Mucosa of gallbladder (tissue), 1 donor: ENCODE measurements around the gene DTX4. TPM values are rescaled to one million over a fixed set of nuclear protein-coding genes. Genes with fewer than 3 reads are reported as not detected.
A peak's percentile ranks its signal among the peaks of the same experiment; 100 is the strongest.

Source experiments
- DNase-seq: peaks from one replicate; pipeline ENCODE4 v3.0.0-alpha.2; 2020; ENCODE audit warnings: low spot score
- total RNA-seq: library from RNA; stranded (reverse); gene quantifications from one replicate; pipeline ENCODE4 v1.2.1, GENCODE V29; 2021
- donor health status: DM: no; HTN: no; CAD: no.

The DTX4 gene
- total RNA-seq, 1 donor from 2014 or later, result 63.6 TPM

DNA sequence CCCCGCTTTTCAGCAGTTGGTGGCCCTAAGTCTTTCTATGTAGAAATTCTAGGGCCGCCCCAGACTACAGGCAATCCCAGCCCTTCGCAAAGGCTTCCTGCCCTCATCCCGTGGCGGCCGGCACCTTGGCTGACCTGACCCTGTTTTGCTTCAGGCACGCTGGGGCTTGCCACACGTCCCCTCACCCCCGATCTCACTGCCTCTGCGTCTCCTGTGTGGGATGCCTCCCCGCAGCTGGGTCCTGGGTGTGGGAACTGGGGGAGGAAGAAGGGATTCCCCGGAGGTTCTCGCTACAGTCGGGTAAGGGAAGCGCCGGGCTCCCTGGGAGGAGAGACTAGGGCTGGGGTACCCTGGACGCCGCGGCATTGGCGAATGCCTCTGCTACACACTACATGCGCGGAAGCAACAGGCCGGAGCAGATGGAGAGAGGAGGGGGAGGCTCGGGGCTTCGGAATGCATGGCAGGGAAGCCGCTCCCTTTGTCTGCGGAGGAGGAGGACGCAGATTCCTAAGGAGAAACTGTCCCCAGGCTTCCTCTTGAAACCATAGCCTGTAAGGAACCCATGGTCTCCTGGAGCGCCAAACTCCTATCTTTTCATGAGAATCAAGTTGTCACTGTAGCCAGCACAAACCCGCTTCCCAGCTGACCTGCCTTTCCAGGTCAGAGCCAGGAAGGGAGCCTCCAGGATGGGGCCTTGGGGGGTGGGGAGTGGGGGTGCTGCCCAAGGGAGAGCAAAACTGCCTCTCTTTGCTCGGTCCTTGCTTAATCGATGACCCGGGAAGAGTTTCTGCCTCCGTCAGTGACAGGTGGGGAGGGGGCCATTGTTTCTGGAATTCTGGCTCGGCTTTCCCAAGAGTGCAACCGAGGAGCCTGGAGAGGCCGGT, 1.4 kb downstream of the DTX4 start:
- DNase-seq, result no peak

DNA sequence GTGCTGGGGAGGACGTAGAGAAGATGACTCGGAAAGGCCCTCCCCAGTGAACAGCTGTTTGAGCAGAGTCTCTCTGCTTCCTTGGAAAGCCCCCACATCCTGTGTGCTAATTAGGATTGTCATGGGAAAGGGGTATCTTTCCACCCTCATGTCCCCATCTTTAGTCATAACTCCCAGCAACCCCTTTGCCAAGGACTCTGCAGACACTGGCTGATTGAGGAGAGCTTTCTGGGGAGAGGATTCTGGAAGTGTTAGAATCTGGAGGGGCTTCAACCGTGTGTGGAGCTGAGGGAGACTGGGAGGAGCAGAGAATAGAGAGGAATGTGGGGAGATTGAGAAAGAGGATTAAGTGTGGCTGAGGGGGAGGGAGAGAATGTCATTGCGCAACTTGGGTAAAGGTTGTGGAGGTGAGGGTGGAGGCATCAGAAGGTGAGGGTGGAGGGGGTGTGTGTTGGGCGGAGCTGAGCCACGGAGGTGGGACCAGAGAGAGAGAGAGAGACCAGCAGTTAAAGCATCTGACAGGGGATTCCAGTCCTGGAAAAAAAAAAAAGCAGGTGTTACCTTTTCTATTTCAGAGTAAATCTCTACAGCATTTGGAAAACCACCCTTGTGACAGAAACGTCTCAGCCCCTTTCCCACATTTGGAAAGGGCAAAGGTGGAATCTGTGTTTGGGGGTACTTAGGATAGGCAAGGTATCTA, 2.2 kb downstream of the DTX4 start:
- peak; percentile 82 for DNase-seq

DNA sequence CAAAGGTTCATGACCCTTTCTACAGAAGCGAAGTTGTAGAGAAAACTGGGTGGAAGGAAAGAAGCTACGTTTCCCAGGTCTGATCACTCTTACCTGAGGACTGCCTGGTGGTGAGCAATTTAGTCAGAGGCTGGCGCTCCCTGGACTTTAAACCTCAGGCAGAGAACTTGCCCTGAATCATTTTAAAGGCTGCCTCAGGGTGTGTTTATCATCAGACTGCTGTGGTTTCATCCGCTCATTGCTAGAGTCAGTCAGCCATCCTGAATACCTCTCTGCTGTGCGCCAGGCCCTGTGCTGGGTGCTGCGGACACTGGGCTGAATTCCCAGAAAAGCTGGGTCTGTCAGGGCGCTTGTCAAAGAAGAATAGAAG, 2.7 kb downstream of the DTX4 start:
- peak; percentile 61 for DNase-seq

GRCh38 chr11:59175091-59175501, 3.2 kb downstream of the DTX4 start:
- DNase-seq, result no peak

GRCh38 chr11:59176330-59176729, 4.4 kb downstream of the DTX4 start:
- DNase-seq, result no peak

- DNase-seq, result no peak
Observed at GRCh38 chr11:59178402-59178801, 6.5 kb downstream of the DTX4 start.

DNA sequence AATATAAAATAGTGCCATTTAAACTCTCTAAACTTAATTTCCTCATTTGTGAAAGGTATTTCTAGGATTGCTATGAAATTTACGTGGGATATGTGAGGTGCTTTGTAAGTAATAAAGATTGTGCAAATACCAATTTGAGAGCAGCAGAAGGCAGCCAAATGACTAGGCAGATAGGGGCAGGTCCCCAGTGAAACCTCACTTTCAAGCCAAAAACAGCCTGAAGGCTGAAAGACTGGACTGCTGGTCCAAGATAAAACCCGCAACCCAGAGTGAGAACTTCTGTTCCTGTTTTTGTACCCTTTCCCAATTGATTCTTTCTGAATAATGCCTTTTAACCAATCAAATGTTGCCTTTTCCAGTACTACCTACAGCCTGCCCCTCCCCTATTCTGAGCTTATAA, 7.2 kb downstream of the DTX4 start:
- no peak for DNase-seq

GRCh38 chr11:59180168-59180776, 8.3 kb downstream of the DTX4 start:
- DNase-seq, result no peak

GRCh38 chr11:59180907-59181306, 9.0 kb downstream of the DTX4 start:
- no peak for DNase-seq

DNA sequence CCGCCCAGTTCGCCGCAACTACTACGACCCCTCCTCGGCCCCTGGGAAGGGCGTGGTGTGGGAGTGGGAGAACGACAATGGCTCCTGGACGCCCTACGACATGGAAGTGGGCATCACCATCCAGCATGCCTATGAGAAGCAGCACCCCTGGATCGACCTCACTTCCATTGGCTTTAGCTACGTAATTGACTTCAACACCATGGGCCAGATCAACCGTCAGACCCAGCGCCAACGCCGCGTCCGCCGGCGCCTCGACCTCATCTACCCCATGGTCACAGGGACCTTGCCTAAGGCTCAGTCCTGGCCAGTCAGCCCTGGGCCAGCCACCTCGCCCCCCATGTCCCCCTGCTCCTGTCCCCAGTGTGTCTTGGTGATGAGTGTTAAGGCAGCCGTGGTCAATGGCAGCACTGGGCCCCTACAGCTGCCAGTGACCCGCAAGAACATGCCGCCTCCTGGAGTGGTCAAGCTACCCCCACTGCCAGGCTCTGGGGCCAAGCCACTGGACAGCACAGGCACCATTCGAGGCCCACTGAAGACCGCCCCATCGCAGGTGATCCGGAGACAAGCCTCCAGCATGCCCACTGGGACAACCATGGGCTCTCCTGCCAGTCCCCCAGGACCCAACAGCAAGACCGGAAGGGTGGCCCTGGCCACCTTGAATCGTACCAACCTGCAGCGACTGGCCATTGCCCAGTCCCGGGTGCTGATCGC, 10.0 kb downstream of the DTX4 start:
- no peak for DNase-seq

DNA sequence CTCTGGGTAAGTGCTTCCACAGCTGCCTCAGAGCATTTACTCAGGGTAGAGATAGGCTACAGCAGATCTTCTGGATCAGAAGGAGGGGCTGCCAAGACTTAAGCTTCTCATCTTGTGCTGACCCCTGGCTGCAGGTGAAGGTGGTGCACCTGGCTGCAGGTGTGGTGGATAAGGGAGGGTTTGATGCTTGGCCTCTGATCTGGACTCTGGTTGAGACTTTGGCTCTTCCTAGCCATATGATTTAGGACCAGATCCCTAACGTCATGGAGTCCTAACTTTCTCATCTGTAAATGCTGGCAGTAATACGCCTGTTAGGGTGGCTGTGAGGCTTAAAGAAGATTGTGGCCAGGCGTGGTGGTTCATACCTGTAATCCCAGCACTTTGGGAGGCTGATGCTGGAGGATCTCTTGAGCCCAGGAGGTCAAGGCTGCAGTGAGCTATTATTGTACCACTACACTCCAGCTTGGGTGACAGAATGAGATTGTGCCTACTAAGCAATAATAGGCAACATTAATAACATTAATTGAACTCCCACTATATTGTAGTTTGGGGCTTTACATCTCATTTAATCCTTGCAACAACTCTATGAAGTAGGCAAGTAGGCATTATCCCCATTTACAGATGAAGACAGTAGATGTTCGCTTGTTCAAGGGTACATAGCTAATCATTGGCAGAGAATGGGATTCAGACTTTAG, 10.7 kb downstream of the DTX4 start:
- DNase-seq, result no peak

- DNase-seq, result peak; percentile 62
Observed at GRCh38 chr11:59183771-59184170, 11.8 kb downstream of the DTX4 start.

DNA sequence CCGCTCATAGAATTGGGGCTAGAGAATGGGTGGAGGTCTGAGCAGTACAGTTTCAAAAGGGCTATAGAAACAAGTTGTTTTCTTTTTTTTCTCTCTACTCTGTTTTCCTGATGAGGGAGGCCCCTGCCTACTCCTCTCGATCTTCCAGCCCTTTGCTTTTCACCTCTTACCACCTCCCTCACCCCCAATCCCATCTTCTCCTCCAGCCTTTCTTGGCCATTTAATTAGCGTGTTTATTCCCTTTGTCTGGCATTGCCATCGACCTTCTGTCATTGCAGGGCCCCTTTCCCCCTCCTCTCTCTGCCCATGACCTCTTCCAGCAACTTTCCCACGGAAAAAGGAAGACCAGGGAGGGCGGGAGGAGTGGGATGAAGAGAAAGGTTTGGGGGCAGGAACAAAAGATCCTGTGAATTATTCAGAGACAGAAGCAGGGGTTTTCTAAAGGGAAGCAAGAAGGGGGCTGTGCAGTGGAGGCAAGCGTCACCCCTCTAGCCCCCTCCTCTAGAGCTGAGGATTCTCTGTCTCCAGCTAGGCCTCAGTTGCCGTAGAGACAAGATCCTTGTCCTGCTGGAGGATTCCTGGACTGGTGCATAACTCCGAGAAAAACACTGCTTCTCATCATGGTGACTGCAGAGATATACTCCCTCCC, 12.9 kb downstream of the DTX4 start:
- DNase-seq, result no peak

GRCh38 chr11:59185386-59185945, 13.5 kb downstream of the DTX4 start:
- DNase-seq, result no peak

GRCh38 chr11:59186130-59186594, 14.2 kb downstream of the DTX4 start:
- peak; percentile 82 for DNase-seq

DNA sequence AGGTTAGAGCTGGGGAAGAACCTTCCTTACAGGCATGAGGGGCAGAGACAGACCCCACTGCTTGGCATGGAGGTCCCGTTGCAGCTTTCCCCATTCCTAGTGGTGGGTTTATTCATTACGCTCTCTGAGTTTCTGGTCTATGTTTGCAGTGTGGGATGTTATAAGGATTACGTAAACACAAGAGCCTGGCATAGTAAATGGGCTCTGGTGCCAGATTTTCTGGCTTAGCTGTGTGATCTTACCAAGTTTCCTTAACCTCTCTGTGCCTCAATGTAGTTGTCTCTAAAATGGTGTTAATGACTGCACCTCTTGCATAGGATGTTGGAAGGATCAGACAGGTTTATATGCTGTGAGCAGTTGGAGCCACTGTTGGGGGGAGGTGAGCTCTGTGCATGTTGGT, 15.1 kb downstream of the DTX4 start:
- DNase-seq, result no peak

DNA sequence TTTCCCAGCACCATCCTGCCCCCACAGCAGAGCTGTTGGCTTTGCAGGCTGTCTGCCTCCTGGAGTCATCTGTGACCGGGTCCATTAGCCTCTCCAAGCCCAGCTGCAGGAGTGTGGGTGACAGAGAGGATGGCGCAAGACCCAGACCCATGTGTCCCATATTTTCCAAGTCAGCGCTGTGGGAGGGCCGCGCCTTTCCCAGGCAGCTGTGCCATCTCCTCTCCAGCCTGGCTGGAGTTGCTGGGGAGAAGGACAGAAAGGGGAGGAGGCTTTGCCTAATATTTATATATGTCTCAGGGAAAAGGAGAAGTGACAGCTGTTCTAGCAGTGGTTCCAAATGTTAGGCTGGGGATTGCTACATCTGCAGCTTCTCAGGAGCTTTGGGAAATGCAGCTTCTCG, 15.7 kb downstream of the DTX4 start:
- peak; percentile 63 for DNase-seq

GRCh38 chr11:59188954-59189353, 17.0 kb downstream of the DTX4 start:
- DNase-seq, result no peak

GRCh38 chr11:59189986-59190385, 18.1 kb downstream of the DTX4 start:
- DNase-seq, result no peak

DNA sequence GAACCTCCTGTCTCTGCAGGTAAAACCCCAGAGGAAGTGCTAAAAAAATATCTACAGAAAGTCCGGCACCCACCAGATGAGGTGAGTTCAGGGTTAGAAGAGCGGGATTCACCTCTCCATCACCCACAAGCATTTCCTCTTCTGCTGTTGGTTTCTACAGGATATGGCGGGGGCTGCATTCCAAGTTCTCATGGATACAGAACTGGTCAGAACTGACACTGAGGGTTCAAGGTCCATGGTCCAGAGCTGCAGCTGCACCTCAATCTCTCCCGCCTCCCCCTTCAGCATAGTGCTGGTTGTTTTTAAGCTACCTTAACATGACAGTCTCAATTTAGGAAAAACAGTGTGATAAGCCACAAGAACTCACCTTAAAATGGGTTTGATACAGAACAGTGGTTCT, 19.2 kb downstream of the DTX4 start:
- peak; percentile 80 for DNase-seq

GRCh38 chr11:59191890-59192289, 20.0 kb downstream of the DTX4 start:
- DNase-seq, result no peak
